ENCODE results near the gene CDC16. TPM values are rescaled to one million over a fixed set of nuclear protein-coding genes. Genes with fewer than 3 reads are reported as not detected.

Gene CDC16
- total and polyA plus RNA-seq, 2 of the 4 experiments (the other 2 are of a cell fraction): 41.6 to 66.6 TPM

DNA sequence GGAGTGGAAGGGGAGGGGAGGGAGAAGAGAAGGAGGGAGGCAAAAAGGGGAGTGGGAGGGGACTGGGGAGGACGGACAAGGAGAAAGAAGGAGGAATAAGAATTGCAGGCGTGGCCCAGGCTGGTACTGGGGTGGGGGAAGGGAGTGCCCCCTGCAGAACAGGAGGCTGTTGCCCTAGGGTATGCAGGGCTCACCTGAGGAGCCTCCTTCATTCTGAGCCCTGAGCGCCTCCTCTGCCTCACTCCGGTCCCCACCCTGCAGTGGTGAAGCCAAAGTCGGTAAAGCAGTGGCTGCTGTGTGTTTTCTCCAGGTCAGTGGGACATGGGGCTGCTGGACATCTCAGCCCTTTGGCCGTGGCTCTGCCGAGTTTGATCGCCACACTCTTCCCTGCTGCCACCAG lies 9.1 kb upstream of the CDC16 start:
- dilution Hi-C loops (cut with HindIII; ENCODE audit: low sequenced_read_pairs, unreplicated experiment): no loop called here
- BruUV-seq (replicated peaks): no TSS peak
- no peak overlapping the region; the same call in 1 of the 2 replicates for H4K5ac ChIP-seq (ENCODE audit: low read depth, low read length)
- H3K27me3 ChIP-seq (ENCODE audit: control insufficient read depth, insufficient read depth, low read length): no peaks in the 10 kb centered on the region
- H3K14ac ChIP-seq (replicated peaks; ENCODE audit: low read depth, low read length): no peak overlapping the region
- TF ChIP-seq FOS (IDR thresholded peaks at IDR 0.05; ENCODE audit: low read depth, low read length) (no peak), RAD21 (IDR thresholded peaks at IDR 0.05; ENCODE audit: low read length) (no peak), NFE2L2 (IDR thresholded peaks at IDR 0.05; ENCODE audit: low read depth, low read length) (no peak)
- in situ Hi-C loops (cut with MboI; ENCODE audit: low sequenced_read_pairs): no loop called here
- intact Hi-C loops (cut with micrococcal nuclease): loop anchor here (1.0 to 5.0 kb wide), 5 partner anchors 95 to 408 kb away; partner anchors contain the start of gene GAS6
- peaks cover 10% of the 10 kb centered on the region for H3K4me1 ChIP-seq (ENCODE audit: control insufficient read depth, insufficient read depth, low read length)
- no peak overlapping the region for H3K9ac ChIP-seq (ENCODE audit: low read depth, low read length)
- peak overlapping the region; percentile 52 for H2BK120ac ChIP-seq (ENCODE audit: low read depth, low read length)
- H3K23ac ChIP-seq (ENCODE audit: low read depth, low read length): no peak overlapping the region
- H2AK5ac ChIP-seq (ENCODE audit: low read depth, low read length): peak overlapping the region; percentile 95
- no peaks in the 10 kb centered on the region for H4K20me1 ChIP-seq (ENCODE audit: insufficient read depth, low read length)
- 0 out of 3 replicates have a peak overlapping the region, but pooled peaks have one; percentile 32 for H2BK15ac ChIP-seq (ENCODE audit: low read depth, low read length)
- H3K36me3 ChIP-seq (ENCODE audit: control insufficient read depth, insufficient read depth, low read length): no peaks in the 10 kb centered on the region
- 100% methylated on average over 1 of the region's 8 CpGs; no CpG with 5 or more reads in 1 of the 2 experiments for WGBS, 2 experiments (ENCODE audit: extremely low coverage in 2 of 2, insufficient read length in 1 of 2)
- ChIA-PET CTCF (no interaction called here), POLR2A (ENCODE audit: unreplicated experiment) (no interaction called here)
- H4K91ac ChIP-seq (ENCODE audit: insufficient read depth, low read depth, low read length): peak overlapping the region; percentile 15; the same call in 1 of the 2 replicates
- H3K27ac ChIP-seq (ENCODE audit: insufficient read depth, low read length): no peak overlapping the region
- peak overlapping the region; percentile 60 for H2AK9ac ChIP-seq (replicated peaks; ENCODE audit: low read depth, low read length, poor library complexity)
- H2BK5ac ChIP-seq (ENCODE audit: low read depth, low read length, poor library complexity, severe bottlenecking): no peak overlapping the region
- H3K4ac ChIP-seq (ENCODE audit: low read depth, low read length): peak overlapping the region; percentile 69
- H3K4me3 ChIP-seq (ENCODE audit: insufficient read depth, low read depth, low read length): no peak overlapping the region
- H3K4me2 ChIP-seq (ENCODE audit: low read depth, low read length): no peak overlapping the region
- peak overlapping the region; percentile 86 for H2BK20ac ChIP-seq (ENCODE audit: low read depth, low read length)
- peaks cover 0 to 3% of the 10 kb centered on the region in 2 experiments; a peak in 2 of 4 replicates for H3K79me1 ChIP-seq (ENCODE audit: low read depth in 1 of 2, low read length in 2 of 2)
- H2AFZ ChIP-seq (replicated peaks; ENCODE audit: low read length, poor library complexity): peak overlapping the region; percentile 66
- H4K8ac ChIP-seq (ENCODE audit: low read depth in 2 of 2, low read length in 2 of 2): peak overlapping the region in 1 of 2 experiments; percentile 26; a peak in 1 of 4 replicates
- no peak overlapping the region for H3K18ac ChIP-seq (ENCODE audit: low read depth, low read length)
- DNase-seq (no peak), ATAC-seq (ENCODE audit: low read depth) (no peak)
- no peak overlapping the region for H3K56ac ChIP-seq (ENCODE audit: extremely low read depth, insufficient read depth, low read length)
- no peaks in the 10 kb centered on the region for H3K9me3 ChIP-seq (ENCODE audit: control insufficient read depth, insufficient read depth, low read length)
- 0 out of 2 replicates have a peak, but pooled peaks cover 2% of the 10 kb centered on the region for H3K9me1 ChIP-seq (ENCODE audit: insufficient read depth, low read length)

Measured in IMR-90 (cell line).